Activated CD4-positive, alpha-beta T cell treated with anti-CD3 and anti-CD28 coated beads, Interleukin-2, amount 50 U/mL, for 4 hours (primary cell): Measurements from ENCODE around the gene PCBD2.
"Not testable (repeated sequence)": the region's sequence is repeated elsewhere in the genome, so short reads cannot be mapped to it uniquely, and the experiment has no call there.

Source experiments
- DNase-seq, 2 experiments: peaks; one replicate each; pipeline ENCODE4 v3.0.0-alpha.2; 2020

The PCBD2 gene

GRCh38 chr5:134904610-134905245 is at the start of gene PCBD2:
PCBD2 (plus strand) TSS chr5:134905131; CDS start chr5:134905140, 9 bp downstream.
- peak; percentile 87 for DNase-seq

GRCh38 chr5:134856465-134856864 is 48.5 kb upstream of the PCBD2 start:
- DNase-seq: not testable (repeated sequence)

- DNase-seq: no peak
Measured at GRCh38 chr5:134857401-134857800, 47.5 kb upstream of the PCBD2 start.

- DNase-seq: no peak
Measured at GRCh38 chr5:134864707-134865106, 40.2 kb upstream of the PCBD2 start.

- DNase-seq: peak; percentile 5
Measured at GRCh38 chr5:134873494-134873893, 31.4 kb upstream of the PCBD2 start.

- peak; percentile 63 to 71 for DNase-seq
Measured at GRCh38 chr5:134873987-134874830, 30.7 kb upstream of the PCBD2 start, which contains the start of gene TXNDC15. TXNDC15 (plus strand) TSS chr5:134874371; CDS start chr5:134874428, 57 bp downstream.

- peak; percentile 17 to 28 for DNase-seq
Measured at GRCh38 chr5:134874831-134875655, 29.9 kb upstream of the PCBD2 start.

- no peak for DNase-seq
Measured at GRCh38 chr5:134877159-134877558, 27.8 kb upstream of the PCBD2 start.

GRCh38 chr5:134878403-134878802 is 26.5 kb upstream of the PCBD2 start:
- DNase-seq: no peak

GRCh38 chr5:134879456-134879855 is 25.5 kb upstream of the PCBD2 start:
- DNase-seq: no peak

- not testable (repeated sequence) for DNase-seq
Measured at GRCh38 chr5:134880937-134881336, 24.0 kb upstream of the PCBD2 start.

GRCh38 chr5:134881711-134882110 is 23.2 kb upstream of the PCBD2 start:
- DNase-seq: not testable (repeated sequence)

- DNase-seq: no peak
Measured at GRCh38 chr5:134887593-134888159, 17.3 kb upstream of the PCBD2 start.

GRCh38 chr5:134889335-134889734 is 15.6 kb upstream of the PCBD2 start:
- DNase-seq: no peak

- no peak for DNase-seq
Measured at GRCh38 chr5:134891473-134891872, 13.5 kb upstream of the PCBD2 start.

- DNase-seq: no peak
Measured at GRCh38 chr5:134892282-134892681, 12.6 kb upstream of the PCBD2 start.

- DNase-seq: no peak
Measured at GRCh38 chr5:134892926-134893325, 12.0 kb upstream of the PCBD2 start.

GRCh38 chr5:134893748-134894505 is 11.0 kb upstream of the PCBD2 start:
- no peak for DNase-seq

- no peak for DNase-seq
Measured at GRCh38 chr5:134902071-134902801, 2.7 kb upstream of the PCBD2 start.

- DNase-seq: peak; percentile 49 to 54
Measured at GRCh38 chr5:134905246-134905996, 490 bp downstream of the PCBD2 start.

- no peak for DNase-seq
Measured at GRCh38 chr5:134906811-134907210, 1.9 kb downstream of the PCBD2 start.
